ENCODE results near the gene ASIC2.

ASIC2 gene

GRCh38 chr17:33202796-33203495, 90.1 kb downstream of the ASIC2 start:
- no peak for DNase-seq (ENCODE audit: low spot score)

- DNase-seq (ENCODE audit: low spot score), result no peak
Observed at GRCh38 chr17:33202021-33202420, 91.1 kb downstream of the ASIC2 start.

GRCh38 chr17:33201283-33201682, 91.8 kb downstream of the ASIC2 start:
- DNase-seq (ENCODE audit: low spot score), result no peak

- DNase-seq (ENCODE audit: low spot score), result peak; percentile 19
Observed at GRCh38 chr17:33200587-33200986, 92.5 kb downstream of the ASIC2 start.

- DNase-seq (ENCODE audit: low spot score), result no peak
Observed at GRCh38 chr17:33199571-33200510, 93.3 kb downstream of the ASIC2 start.

- no peak for DNase-seq (ENCODE audit: low spot score)
Observed at GRCh38 chr17:33198954-33199353, 94.1 kb downstream of the ASIC2 start.

- no peak for DNase-seq (ENCODE audit: low spot score)
Observed at GRCh38 chr17:33197342-33197741, 95.8 kb downstream of the ASIC2 start.

- no peak for DNase-seq (ENCODE audit: low spot score)
Observed at GRCh38 chr17:33196883-33197282, 96.2 kb downstream of the ASIC2 start.

GRCh38 chr17:33192951-33193911, 99.9 kb downstream of the ASIC2 start:
- peak; percentile 29 for DNase-seq (ENCODE audit: low spot score)

- no peak for DNase-seq (ENCODE audit: low spot score)
Observed at GRCh38 chr17:33183487-33184026, 109.5 kb downstream of the ASIC2 start.

- DNase-seq (ENCODE audit: low spot score), result no peak
Observed at GRCh38 chr17:33179151-33179550, 113.9 kb downstream of the ASIC2 start.

GRCh38 chr17:33178681-33179080, 114.4 kb downstream of the ASIC2 start:
- no peak for DNase-seq (ENCODE audit: low spot score)

- DNase-seq (ENCODE audit: low spot score), result no peak
Observed at GRCh38 chr17:33175562-33175961, 117.5 kb downstream of the ASIC2 start.

- DNase-seq (ENCODE audit: low spot score), result no peak
Observed at GRCh38 chr17:33171931-33172330, 121.2 kb downstream of the ASIC2 start.

- DNase-seq (ENCODE audit: low spot score), result no peak
Observed at GRCh38 chr17:33169580-33170285, 123.4 kb downstream of the ASIC2 start.

GRCh38 chr17:33167736-33168135, 125.4 kb downstream of the ASIC2 start:
- DNase-seq (ENCODE audit: low spot score), result no peak

GRCh38 chr17:33166472-33166871, 126.6 kb downstream of the ASIC2 start:
- no peak for DNase-seq (ENCODE audit: low spot score)

- no peak for DNase-seq (ENCODE audit: low spot score)
Observed at GRCh38 chr17:33164169-33164881, 128.8 kb downstream of the ASIC2 start.

GRCh38 chr17:33163533-33164168, 129.4 kb downstream of the ASIC2 start:
- DNase-seq (ENCODE audit: low spot score), result no peak

GRCh38 chr17:33154869-33155455, 138.1 kb downstream of the ASIC2 start:
- DNase-seq (ENCODE audit: low spot score), result no peak
